HFF-Myc (cell line): ENCODE measurements around the gene FER1L5.

Experiments
- DNase-seq: peaks from one replicate; pipeline ENCODE4 v3.0.0-alpha.2; 2011; ENCODE audit warnings: low read depth; ENCODE audit errors: extremely low read depth
- H3K4me3 ChIP-seq: replicated peaks from 2 replicates; pipeline ENCODE4 v1.5.1; 2011; ENCODE audit warnings: low read depth, mild to moderate bottlenecking, control low read depth, low read length
- TF ChIP-seq, protein P1 (sequence below): IDR thresholded peaks from 2 replicates; pipeline ENCODE4 v1.5.1; 2012; ENCODE audit warnings: mild to moderate bottlenecking, low read depth, low read length, control low read depth; ENCODE audit errors: missing control alignments

The FER1L5 gene

DNA sequence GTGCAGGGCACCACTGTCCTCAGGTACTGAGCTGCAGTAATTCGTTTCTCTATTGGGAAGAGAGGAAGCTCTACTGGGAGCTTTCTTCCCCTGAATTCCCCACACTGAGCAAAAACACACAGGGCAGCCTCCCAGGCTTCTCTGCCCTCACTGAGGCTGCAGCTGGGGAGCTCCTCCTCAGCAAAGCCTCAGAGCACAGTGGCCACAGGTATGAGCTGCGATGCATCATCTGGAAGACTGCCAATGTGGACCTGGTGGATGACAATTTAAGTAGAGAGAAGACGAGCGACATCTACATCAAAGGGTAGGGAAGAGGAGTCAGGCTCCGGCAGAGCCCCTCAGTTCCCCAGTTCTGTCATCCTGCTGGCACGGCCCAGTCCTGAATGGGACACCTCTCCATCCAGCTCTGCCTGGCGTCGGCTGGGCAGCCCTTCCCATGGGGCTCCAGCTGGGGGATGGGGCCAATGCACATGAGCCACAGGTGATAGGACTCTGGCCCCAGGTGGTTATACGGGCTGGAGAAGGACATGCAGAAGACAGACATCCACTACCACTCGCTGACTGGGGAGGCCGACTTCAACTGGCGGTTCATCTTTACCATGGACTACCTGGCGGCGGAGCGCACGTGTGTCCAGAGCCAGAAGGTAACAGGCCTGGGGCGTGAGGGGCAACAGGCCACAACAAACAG is 59.7 kb downstream of the FER1L5 start:
- TF ChIP-seq, protein P1, sequence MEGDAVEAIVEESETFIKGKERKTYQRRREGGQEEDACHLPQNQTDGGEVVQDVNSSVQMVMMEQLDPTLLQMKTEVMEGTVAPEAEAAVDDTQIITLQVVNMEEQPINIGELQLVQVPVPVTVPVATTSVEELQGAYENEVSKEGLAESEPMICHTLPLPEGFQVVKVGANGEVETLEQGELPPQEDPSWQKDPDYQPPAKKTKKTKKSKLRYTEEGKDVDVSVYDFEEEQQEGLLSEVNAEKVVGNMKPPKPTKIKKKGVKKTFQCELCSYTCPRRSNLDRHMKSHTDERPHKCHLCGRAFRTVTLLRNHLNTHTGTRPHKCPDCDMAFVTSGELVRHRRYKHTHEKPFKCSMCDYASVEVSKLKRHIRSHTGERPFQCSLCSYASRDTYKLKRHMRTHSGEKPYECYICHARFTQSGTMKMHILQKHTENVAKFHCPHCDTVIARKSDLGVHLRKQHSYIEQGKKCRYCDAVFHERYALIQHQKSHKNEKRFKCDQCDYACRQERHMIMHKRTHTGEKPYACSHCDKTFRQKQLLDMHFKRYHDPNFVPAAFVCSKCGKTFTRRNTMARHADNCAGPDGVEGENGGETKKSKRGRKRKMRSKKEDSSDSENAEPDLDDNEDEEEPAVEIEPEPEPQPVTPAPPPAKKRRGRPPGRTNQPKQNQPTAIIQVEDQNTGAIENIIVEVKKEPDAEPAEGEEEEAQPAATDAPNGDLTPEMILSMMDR, result no peak
- no peak for DNase-seq

DNA sequence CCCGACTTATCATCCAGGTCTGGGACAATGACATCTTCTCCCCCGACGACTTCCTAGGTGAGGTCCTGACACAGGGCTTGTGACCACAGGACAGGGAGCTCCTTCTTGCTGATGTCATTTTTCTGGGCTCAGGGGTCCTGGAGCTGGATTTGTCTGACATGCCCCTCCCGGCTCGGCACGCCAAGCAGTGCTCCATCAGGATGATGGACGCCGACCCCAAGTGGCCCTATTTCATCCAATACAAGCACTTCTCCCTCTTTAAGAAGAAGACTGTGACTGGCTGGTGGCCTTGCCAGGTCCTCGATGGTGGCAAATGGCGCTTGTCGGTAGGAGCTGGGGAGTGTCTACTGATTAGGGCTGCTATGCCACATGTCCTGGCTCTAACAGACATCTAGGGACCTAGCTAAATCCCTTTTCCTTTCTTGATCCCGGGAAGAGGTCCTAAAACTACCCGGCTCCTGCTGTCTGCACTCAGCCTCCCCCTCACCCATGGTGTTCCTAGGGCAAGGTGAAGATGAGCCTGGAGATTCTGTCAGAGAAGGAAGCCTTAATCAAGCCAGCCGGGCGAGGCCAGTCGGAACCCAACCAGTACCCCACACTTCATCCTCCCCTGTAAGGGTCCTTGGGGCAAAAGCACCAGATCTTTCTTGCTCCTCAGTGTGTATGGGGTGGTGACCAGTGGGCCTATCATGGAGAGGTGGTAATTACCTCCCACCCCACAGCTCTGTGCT is 60.6 kb downstream of the FER1L5 start:
- TF ChIP-seq, protein P1, result no peak
- no peak for DNase-seq

More for the DNA sequence above, 59.7 kb downstream of the FER1L5 start:
- H3K4me3 ChIP-seq, result no peak overlapping the region

DNA sequence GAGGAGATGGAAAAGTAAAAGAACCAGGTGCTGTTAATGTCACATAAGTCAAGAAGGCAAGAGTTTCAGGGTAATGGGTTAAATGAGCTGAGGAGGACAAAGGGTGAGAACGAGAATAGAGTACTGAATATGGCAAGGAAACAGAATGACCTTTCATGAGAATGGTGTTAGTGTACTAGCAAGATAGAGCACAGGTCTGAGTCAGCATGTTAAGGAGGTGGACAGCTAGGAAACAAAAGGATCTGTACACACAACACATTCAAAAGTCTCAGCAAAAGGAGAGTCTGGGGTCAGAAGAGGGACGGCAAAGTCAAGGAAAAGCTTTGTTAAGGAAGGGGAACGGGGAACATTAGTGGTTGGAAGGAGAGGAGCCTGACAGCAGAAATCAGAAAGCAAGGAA is 68.4 kb downstream of the FER1L5 start:
- TF ChIP-seq, protein P1, result no peak
- no peak overlapping the region for H3K4me3 ChIP-seq
- no peak for DNase-seq

More for the DNA sequence above, 60.6 kb downstream of the FER1L5 start:
- no peak overlapping the region for H3K4me3 ChIP-seq

DNA sequence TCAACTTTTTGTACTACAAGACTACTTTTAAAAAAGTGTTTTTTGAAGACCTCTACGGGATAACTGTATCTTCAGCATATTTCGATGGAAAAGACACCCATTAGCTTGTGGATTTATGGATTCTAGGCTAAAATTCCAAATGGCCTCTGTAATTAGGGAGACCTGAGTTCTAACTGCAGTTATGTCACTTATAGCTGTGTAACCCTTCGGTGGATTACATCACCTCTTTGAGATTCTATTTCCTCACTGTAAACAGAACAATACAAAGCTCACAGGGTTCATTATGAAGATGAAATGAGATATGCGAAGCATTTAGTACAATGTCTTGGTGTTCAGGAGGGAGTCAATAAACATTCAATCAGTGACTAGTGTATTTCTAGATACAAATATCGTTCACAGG is 73.1 kb downstream of the FER1L5 start:
- no peak for DNase-seq
- TF ChIP-seq, protein P1, result no peak
- H3K4me3 ChIP-seq, result no peak overlapping the region

DNA sequence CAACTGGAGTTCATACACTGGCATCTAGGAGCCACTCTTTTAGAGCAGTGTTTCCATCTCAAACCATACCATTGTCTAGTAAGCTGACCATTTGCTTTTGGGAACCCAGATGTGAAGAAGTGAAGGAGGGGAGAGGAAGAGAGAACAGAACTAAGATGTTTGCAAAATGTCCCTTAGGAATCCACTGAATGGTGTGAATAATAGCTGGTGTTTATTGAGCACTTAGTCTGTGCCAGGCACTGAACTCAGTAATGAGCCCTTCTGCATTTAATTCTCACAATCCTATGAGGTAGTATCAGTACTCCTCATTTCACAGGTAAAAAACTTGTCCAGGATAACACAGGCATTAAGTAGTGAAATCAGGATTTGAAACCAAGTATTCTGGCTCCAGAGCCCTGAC is 73.8 kb downstream of the FER1L5 start:
- no peak overlapping the region for H3K4me3 ChIP-seq
- TF ChIP-seq, protein P1, result no peak
- no peak for DNase-seq

DNA sequence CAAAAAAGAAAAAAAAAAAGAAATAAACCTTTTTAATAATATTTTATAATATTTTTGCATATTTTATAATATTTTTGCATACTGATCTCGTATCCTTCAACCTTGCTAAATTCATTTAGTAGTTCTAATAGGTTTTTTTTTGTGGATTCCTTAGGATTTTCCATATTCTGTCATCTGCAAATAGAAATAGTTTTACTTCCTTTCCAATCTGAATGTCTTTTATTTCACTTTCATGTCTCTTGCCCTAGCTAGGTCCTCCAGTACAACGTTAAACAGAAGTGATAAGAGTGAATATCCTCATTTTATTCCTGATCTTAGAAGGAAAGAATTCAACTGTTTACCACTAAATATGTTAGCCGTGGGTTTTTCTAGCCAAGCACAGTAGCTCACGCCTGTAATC is 83.6 kb downstream of the FER1L5 start:
- no peak overlapping the region for H3K4me3 ChIP-seq
- DNase-seq, result no peak
- TF ChIP-seq, protein P1, result no peak
